BJ (cell line): Measurements from ENCODE around the gene ADAMTS3. TPM values are rescaled to one million over a fixed set of nuclear protein-coding genes. Genes with fewer than 3 reads are reported as not detected.

Experiments
- CTCF ChIA-PET: fragments of 350-600 bp; formaldehyde crosslinking; extraction: SDS; loops from one replicate; lab custom pipeline; 2021; ENCODE audit warnings: antibody characterized with exemption, inconsistent platforms; lab: Yijun Ruan, JAX
- POLR2A ChIA-PET: fragments of 300-600 bp; sonication (Branson Sonifier 250); formaldehyde crosslinking; extraction: SDS; loops from one replicate; lab custom pipeline; 2021; ENCODE audit warnings: antibody characterized with exemption; lab: Charles Lee
- DNase-seq: peaks from one replicate; pipeline ENCODE4 v3.0.0-alpha.2; 2011; ENCODE audit warnings: low read depth
- H3K27me3 ChIP-seq: 2 replicates; pipeline ENCODE4 v1.6.0; 2011; ENCODE audit warnings: low read length; ENCODE audit not compliant: control insufficient read depth, insufficient read depth
- H3K36me3 ChIP-seq: 2 replicates; pipeline ENCODE4 v1.5.1; 2011; ENCODE audit warnings: low read length; ENCODE audit not compliant: control insufficient read depth, insufficient read depth
- H3K4me3 ChIP-seq: 2 replicates; pipeline ENCODE4 v1.5.1; 2011; ENCODE audit warnings: low read depth, mild to moderate bottlenecking, control low read depth, low read length
- polyA plus RNA-seq: library from polyadenylated mRNA; depleted of rRNA; stranded (reverse); fragments of >200 nt; gene quantifications from 2 replicates; pipeline ENCODE4 v1.2.3, GENCODE V29; 2011
- TF ChIP-seq, protein P1 (sequence below): IDR thresholded peaks from 2 replicates; pipeline ENCODE4 v1.5.1; 2011; ENCODE audit warnings: low read depth, mild to moderate bottlenecking, control low read depth, inconsistent platforms, low read length, moderate library complexity; ENCODE audit not compliant: insufficient read depth

The ADAMTS3 gene
- polyA plus RNA-seq, 1 experiment, result 0.70 TPM

GRCh38 chr4:72566464-72566972 is 2.5 kb downstream of the ADAMTS3 start:
- Histone ChIP-seq H3K4me3 (no peak overlapping the region), H3K36me3 (no peaks in the 10 kb centered on the region), H3K27me3 (peaks cover 2% of the 10 kb centered on the region)
- DNase-seq, result no peak
- TF ChIP-seq, protein P1, sequence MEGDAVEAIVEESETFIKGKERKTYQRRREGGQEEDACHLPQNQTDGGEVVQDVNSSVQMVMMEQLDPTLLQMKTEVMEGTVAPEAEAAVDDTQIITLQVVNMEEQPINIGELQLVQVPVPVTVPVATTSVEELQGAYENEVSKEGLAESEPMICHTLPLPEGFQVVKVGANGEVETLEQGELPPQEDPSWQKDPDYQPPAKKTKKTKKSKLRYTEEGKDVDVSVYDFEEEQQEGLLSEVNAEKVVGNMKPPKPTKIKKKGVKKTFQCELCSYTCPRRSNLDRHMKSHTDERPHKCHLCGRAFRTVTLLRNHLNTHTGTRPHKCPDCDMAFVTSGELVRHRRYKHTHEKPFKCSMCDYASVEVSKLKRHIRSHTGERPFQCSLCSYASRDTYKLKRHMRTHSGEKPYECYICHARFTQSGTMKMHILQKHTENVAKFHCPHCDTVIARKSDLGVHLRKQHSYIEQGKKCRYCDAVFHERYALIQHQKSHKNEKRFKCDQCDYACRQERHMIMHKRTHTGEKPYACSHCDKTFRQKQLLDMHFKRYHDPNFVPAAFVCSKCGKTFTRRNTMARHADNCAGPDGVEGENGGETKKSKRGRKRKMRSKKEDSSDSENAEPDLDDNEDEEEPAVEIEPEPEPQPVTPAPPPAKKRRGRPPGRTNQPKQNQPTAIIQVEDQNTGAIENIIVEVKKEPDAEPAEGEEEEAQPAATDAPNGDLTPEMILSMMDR, result no peak
- ChIA-PET CTCF (interaction anchor here (1.1 kb wide), 1 partner anchor 61 kb away, joined by 3 read pairs; no protein-coding TSS in a partner anchor), POLR2A (no interaction called here)

GRCh38 chr4:72564789-72565188 is 4.2 kb downstream of the ADAMTS3 start:
- CTCF ChIA-PET, result no interaction called here
- DNase-seq, result no peak
- Histone ChIP-seq H3K4me3 (no peak overlapping the region), H3K27me3 (peaks cover 2% of the 10 kb centered on the region), H3K36me3 (no peaks in the 10 kb centered on the region)
- POLR2A ChIA-PET, result no interaction called here
- TF ChIP-seq, protein P1, result no peak

- CTCF ChIA-PET, result no interaction called here
These were observed 4.8 kb downstream of the ADAMTS3 start for GRCh38 chr4:72564184-72564583.

GRCh38 chr4:72558655-72559054 is 10.4 kb downstream of the ADAMTS3 start:
- ChIA-PET CTCF (interaction anchor here (0.8 to 1.0 kb wide), 2 partner anchors 9 to 12 kb away, joined by 3 read pairs; no protein-coding TSS in a partner anchor), POLR2A (no interaction called here)
- H3K4me3 ChIP-seq, result no peak overlapping the region
- H3K27me3 ChIP-seq, result no peaks in the 10 kb centered on the region
- no peak for DNase-seq
- TF ChIP-seq, protein P1, result no peak
- no peaks in the 10 kb centered on the region for H3K36me3 ChIP-seq

More at GRCh38 chr4:72564184-72564583, 4.8 kb downstream of the ADAMTS3 start:
- no peaks in the 10 kb centered on the region for H3K27me3 ChIP-seq
- no peaks in the 10 kb centered on the region for H3K36me3 ChIP-seq
- no peak overlapping the region for H3K4me3 ChIP-seq
- POLR2A ChIA-PET, result no interaction called here
- TF ChIP-seq, protein P1, result no peak
- no peak for DNase-seq

DNA sequence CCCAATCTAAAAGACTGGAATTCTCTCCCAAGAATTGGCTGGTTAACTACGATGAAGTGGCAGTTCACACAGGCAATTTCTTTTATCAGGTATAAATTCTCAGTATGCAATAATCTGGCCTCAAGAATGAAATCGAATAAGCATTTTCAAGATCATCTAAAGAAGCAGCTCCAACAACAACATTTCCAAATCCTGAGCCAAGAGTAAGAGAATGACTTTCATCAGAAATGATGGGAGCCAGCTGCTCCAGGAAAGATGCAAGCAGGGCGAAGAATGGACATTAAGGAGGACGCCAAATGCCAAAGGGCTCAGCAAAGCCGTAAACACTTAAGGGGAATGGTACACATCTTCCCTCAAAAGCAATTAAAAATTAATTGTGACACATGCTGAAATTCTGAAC is 12.0 kb downstream of the ADAMTS3 start:
- DNase-seq, result no peak
- CTCF ChIA-PET, result interaction anchor here (0.6 kb wide), 1 partner anchor 716 kb away, joined by 4 read pairs; no protein-coding TSS in a partner anchor
- Histone ChIP-seq H3K4me3 (no peak overlapping the region), H3K27me3 (no peaks in the 10 kb centered on the region), H3K36me3 (no peaks in the 10 kb centered on the region)
- TF ChIP-seq, protein P1, result no peak
- POLR2A ChIA-PET, result no interaction called here
